ENCODE measurements around the gene ZFYVE28. TPM values are rescaled to one million over a fixed set of nuclear protein-coding genes. Genes with fewer than 3 reads are reported as not detected.
A peak's percentile ranks its signal among the peaks of the same experiment; 100 is the strongest.

The ZFYVE28 gene
- total and polyA plus RNA-seq, 8 donors: 4.9 to 88.8 (median 7.3) TPM

DNA sequence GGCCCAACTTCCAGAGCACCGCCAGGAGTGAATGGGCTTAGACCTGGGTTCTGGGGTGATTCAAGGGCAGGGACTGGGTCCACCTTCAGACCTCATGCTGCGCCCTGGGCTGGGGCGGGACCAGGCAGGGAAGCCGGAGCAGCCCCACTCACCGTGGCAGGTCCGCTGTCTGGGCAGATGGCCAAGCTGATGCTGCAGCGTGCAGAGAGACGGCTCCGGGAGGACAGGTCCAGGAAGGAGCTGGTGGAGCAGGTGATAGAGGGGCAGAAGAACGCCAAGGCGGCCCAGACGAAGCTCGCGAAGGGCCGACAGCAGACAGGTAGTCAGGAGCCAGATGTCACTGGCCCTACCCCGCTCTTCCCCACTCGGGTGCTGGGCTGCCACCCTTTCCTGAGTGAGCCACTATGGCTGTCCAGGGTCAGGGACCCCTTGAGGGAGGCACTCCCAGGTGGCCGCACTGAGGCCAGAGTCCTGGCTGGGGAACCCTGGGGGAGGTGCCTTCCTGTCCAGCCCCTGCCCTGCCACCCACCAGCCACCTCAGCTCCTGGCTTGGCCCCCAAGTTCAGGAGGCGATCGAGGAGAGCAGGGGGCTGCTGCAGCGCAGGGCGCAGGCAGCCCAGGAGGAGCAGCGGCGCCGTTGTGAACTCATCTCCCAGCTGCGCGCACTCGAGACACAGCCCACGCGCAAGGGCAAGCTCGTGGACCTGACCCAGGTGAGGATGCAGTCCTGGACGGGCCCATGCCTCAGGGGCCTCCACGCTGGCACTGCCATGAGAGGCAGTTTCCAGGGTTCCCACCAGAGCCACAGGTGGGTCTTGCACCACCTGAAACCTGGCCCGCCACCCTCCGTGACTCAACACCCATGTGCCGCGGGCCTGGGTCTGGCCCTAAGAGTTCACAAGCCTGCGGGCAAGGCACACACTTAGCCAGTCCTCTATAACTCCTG lies 40.4 kb upstream of the ZFYVE28 start:
- 76 to 85% (median 78%) methylated on average over 24 to 38 of the region's 38 CpGs for WGBS, 5 donors
- Histone ChIP-seq H3K4me1 (peaks cover 6 to 30% (median 16%) of the 10 kb centered on the region in 4 donors), H3K4me3 (no peak overlapping the region), H3K27ac (no peak overlapping the region), H3K27me3 (peaks cover 0 to 29% (median 0%) of the 10 kb centered on the region in 3 donors), H3K9me3 (no peaks in the 10 kb centered on the region), H3K36me3 (no peaks in the 10 kb centered on the region)
- DNase-seq: no peak
- intact Hi-C loops (cut with DNase I; ENCODE audit: low total_unique reads): no loop called here
- TF ChIP-seq EP300 (IDR thresholded peaks at IDR 0.05): no peak
- TF ChIP-seq POLR2A (IDR thresholded peaks at IDR 0.05): no peak
- TF ChIP-seq, protein P1, sequence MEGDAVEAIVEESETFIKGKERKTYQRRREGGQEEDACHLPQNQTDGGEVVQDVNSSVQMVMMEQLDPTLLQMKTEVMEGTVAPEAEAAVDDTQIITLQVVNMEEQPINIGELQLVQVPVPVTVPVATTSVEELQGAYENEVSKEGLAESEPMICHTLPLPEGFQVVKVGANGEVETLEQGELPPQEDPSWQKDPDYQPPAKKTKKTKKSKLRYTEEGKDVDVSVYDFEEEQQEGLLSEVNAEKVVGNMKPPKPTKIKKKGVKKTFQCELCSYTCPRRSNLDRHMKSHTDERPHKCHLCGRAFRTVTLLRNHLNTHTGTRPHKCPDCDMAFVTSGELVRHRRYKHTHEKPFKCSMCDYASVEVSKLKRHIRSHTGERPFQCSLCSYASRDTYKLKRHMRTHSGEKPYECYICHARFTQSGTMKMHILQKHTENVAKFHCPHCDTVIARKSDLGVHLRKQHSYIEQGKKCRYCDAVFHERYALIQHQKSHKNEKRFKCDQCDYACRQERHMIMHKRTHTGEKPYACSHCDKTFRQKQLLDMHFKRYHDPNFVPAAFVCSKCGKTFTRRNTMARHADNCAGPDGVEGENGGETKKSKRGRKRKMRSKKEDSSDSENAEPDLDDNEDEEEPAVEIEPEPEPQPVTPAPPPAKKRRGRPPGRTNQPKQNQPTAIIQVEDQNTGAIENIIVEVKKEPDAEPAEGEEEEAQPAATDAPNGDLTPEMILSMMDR (IDR thresholded peaks at IDR 0.05): no peak
- TF ChIP-seq POLR2AphosphoS5 (IDR thresholded peaks at IDR 0.05): no peak

GRCh38 chr4:2457481-2458295 lies 39.2 kb upstream of the ZFYVE28 start:
- H3K4me3 ChIP-seq: peak overlapping the region in 2 of 4 donors; percentile 9 to 19
- no peak overlapping the region for H3K27ac ChIP-seq
- DNase-seq: peak in 1 of 2 donors; percentile 55

GRCh38 chr4:2451821-2452785 lies 33.7 kb upstream of the ZFYVE28 start:
- 79 to 84% (median 82%) methylated on average over 20 to 25 of the region's 25 CpGs for WGBS, 5 donors
- intact Hi-C loops (cut with DNase I; ENCODE audit: low total_unique reads): no loop called here
- DNase-seq: no peak

More at GRCh38 chr4:2457481-2458295, 39.2 kb upstream of the ZFYVE28 start:
- intact Hi-C loops (cut with DNase I; ENCODE audit: low total_unique reads): no loop called here
- no peak for TF ChIP-seq POLR2A (IDR thresholded peaks at IDR 0.05)
- TF ChIP-seq POLR2AphosphoS5 (IDR thresholded peaks at IDR 0.05): no peak
- TF ChIP-seq, protein P1 (IDR thresholded peaks at IDR 0.05): no peak
- TF ChIP-seq EP300 (IDR thresholded peaks at IDR 0.05): no peak
- WGBS, 5 donors: 62 to 67% (median 66%) methylated on average over 24 of the region's 24 CpGs
- Histone ChIP-seq H3K9me3 (no peaks in the 10 kb centered on the region), H3K36me3 (no peaks in the 10 kb centered on the region), H3K27me3 (peaks cover 0 to 29% (median 0%) of the 10 kb centered on the region in 3 donors), H3K4me1 (peaks cover 6 to 23% (median 9%) of the 10 kb centered on the region in 4 donors)

More at GRCh38 chr4:2451821-2452785, 33.7 kb upstream of the ZFYVE28 start:
- Histone ChIP-seq H3K27me3 (no peaks in the 10 kb centered on the region), H3K4me1 (no peaks in the 10 kb centered on the region), H3K4me3 (no peak overlapping the region), H3K9me3 (no peaks in the 10 kb centered on the region), H3K36me3 (no peaks in the 10 kb centered on the region), H3K27ac (no peak overlapping the region)
- TF ChIP-seq, protein P1 (IDR thresholded peaks at IDR 0.05): no peak
- no peak for TF ChIP-seq EP300 (IDR thresholded peaks at IDR 0.05)
- no peak for TF ChIP-seq POLR2A (IDR thresholded peaks at IDR 0.05)
- no peak for TF ChIP-seq POLR2AphosphoS5 (IDR thresholded peaks at IDR 0.05)

All from stomach (tissue), 9 donors.